Panc1 (cell line): ENCODE data around the gene RETREG1. TPM values are rescaled to one million over a fixed set of nuclear protein-coding genes. Genes with fewer than 3 reads are reported as not detected.

Source experiments
- ATAC-seq: fragments of 200-7000 bp; cut with Tn5 transposase; 2 replicates; pipeline ENCODE4 v1.9.1; 2020; ENCODE audit warnings: mild to moderate bottlenecking, moderate library complexity
- BruUV-seq: library from RNA; stranded (reverse); fragments of 400-500 nt; replicated peaks from 2 replicates; lab custom pipeline; 2021; lab: Mats Ljungman, UMichigan
- CTCF ChIA-PET: fragments of 300-600 bp; sonication (Branson Sonifier 250); formaldehyde crosslinking; loops from one replicate; lab custom pipeline; 2022; ENCODE audit warnings: antibody characterized with exemption; lab: Charles Lee
- POLR2A ChIA-PET: fragments of 300-600 bp; sonication (Branson Sonifier 250); formaldehyde crosslinking; loops from one replicate; lab custom pipeline; 2022; ENCODE audit warnings: antibody characterized with exemption; lab: Charles Lee
- DNase-seq: peaks from one replicate; pipeline ENCODE4 v3.0.0-alpha.2; 2010; ENCODE audit warnings: low read depth, low spot score
- H3K27ac ChIP-seq: 2 replicates; pipeline ENCODE4 v1.5.1; 2011; ENCODE audit warnings: mild to moderate bottlenecking, low read length, inconsistent platforms
- H3K27me3 ChIP-seq: fragments of 200-500 bp; sonication (Bioruptor generic); 2 replicates; pipeline ENCODE4 v1.6.0; 2014; ENCODE audit warnings: low read length, inconsistent platforms; ENCODE audit not compliant: control insufficient read depth, insufficient read depth
- H3K36me3 ChIP-seq: fragments of 200-500 bp; sonication (Bioruptor generic); 2 replicates; pipeline ENCODE4 v1.5.1; 2014; ENCODE audit warnings: inconsistent platforms, mild to moderate bottlenecking, low read length, moderate library complexity; ENCODE audit not compliant: control insufficient read depth, insufficient read depth
- H3K4me1 ChIP-seq: 2 replicates; pipeline ENCODE4 v1.5.1; 2011; ENCODE audit warnings: inconsistent platforms, mild to moderate bottlenecking, low read length, moderate library complexity; ENCODE audit not compliant: control insufficient read depth, insufficient read depth
- H3K4me3 ChIP-seq, 2 experiments: 2 replicates each; pipeline ENCODE4 v1.5.1; 2011 to 2012; ENCODE audit warnings: low read depth in 2 of 2, low read length in 2 of 2, mild to moderate bottlenecking in 2 of 2, inconsistent platforms in 1 of 2, moderate library complexity in 1 of 2
- H3K9me3 ChIP-seq: fragments of 200-500 bp; sonication (Bioruptor generic); 2 replicates; pipeline ENCODE4 v1.5.1; 2014; ENCODE audit warnings: low read depth, mild to moderate bottlenecking, inconsistent platforms, low read length, moderate library complexity; ENCODE audit not compliant: control insufficient read depth, insufficient read depth
- CTCF ChIP-seq: fragments of 450-650 bp; IDR thresholded peaks from 2 replicates; pipeline ENCODE4 v1.5.1; 2017; ENCODE audit warnings: mild to moderate bottlenecking
- REST ChIP-seq, 2 experiments: IDR thresholded peaks; 2 replicates each; pipeline ENCODE4 v1.6.1; 2011 to 2012; ENCODE audit warnings: low read depth in 2 of 2, control low read depth in 1 of 2, low read length in 1 of 2, mild to moderate bottlenecking in 1 of 2, moderate library complexity in 1 of 2; ENCODE audit not compliant: insufficient read depth in 1 of 2
- SIN3A ChIP-seq: IDR thresholded peaks from 2 replicates; pipeline ENCODE4 v1.6.1; 2012; ENCODE audit warnings: low read depth, mild to moderate bottlenecking, low read length, moderate library complexity, borderline replicate concordance; ENCODE audit not compliant: insufficient read depth
- TCF7L2 ChIP-seq: IDR thresholded peaks from 2 replicates; pipeline ENCODE4 v1.6.1; 2011; ENCODE audit warnings: mild to moderate bottlenecking, low read depth, low read length, inconsistent platforms
- in situ Hi-C: cut with HindIII; loops from 2 replicates; pipeline ENCODE4 v1.10.0; 2016; ENCODE audit warnings: low sequenced_read_pairs, low pct_unique_long_range_greater_than_20kb
- intact Hi-C: fragments of 100-400 bp; cut with micrococcal nuclease; formaldehyde crosslinking; loops from one replicate; pipeline ENCODE4 v1.10.0; 2022; ENCODE audit not compliant: unreplicated experiment
- total RNA-seq: library from RNA; stranded (reverse); gene quantifications from one replicate; pipeline ENCODE4 v1.2.1, GENCODE V29; 2021; ENCODE audit not compliant: unreplicated experiment

The RETREG1 gene
- total RNA-seq, 1 experiment from 2014 or later = 0.74 TPM

- intact Hi-C loops (no loop called here), in situ Hi-C loops (no loop called here)
- Histone ChIP-seq H3K9me3 (no peaks in the 10 kb centered on the region), H3K27ac (no peak overlapping the region), H3K36me3 (no peaks in the 10 kb centered on the region), H3K4me3 (no peak overlapping the region), H3K4me1 (no peaks in the 10 kb centered on the region), H3K27me3 (no peaks in the 10 kb centered on the region)
- POLR2A ChIA-PET = no interaction called here
- DNase-seq (no peak), ATAC-seq (no peak)
- no TSS peak for BruUV-seq
- TF ChIP-seq CTCF = no peak
- no peak for TF ChIP-seq TCF7L2
- CTCF ChIA-PET = no interaction called here
Observed at GRCh38 chr5:16554110-16554509, 62.7 kb downstream of the RETREG1 start.

- intact Hi-C loops = loop anchor here (1.0 kb wide), 1 partner anchor 64 kb away; no protein-coding TSS in a partner anchor
- TF ChIP-seq CTCF (peak; percentile 92), SIN3A (no peak), REST (IDR thresholded peaks at IDR 0.05; ENCODE audit: insufficient read depth in 1 of 2, low read depth in 2 of 2, low read length in 1 of 2) (no peak)
- no TSS peak for BruUV-seq
Observed at GRCh38 chr5:16552666-16553343, 64.0 kb downstream of the RETREG1 start.

More at GRCh38 chr5:16552666-16553343, 64.0 kb downstream of the RETREG1 start:
- H3K36me3 ChIP-seq = no peaks in the 10 kb centered on the region
- peak; percentile 91 for ATAC-seq
- H3K27me3 ChIP-seq = no peaks in the 10 kb centered on the region
- no peak for DNase-seq
- no peak overlapping the region for H3K4me3 ChIP-seq
- in situ Hi-C loops = no loop called here
- ChIA-PET CTCF (interaction anchor here (0.6 to 1.2 kb wide), 2 partner anchors 63 to 110 kb away, joined by 3 read pairs; no protein-coding TSS in a partner anchor), POLR2A (no interaction called here)
- no peak overlapping the region for H3K27ac ChIP-seq
- no peaks in the 10 kb centered on the region for H3K4me1 ChIP-seq
- no peaks in the 10 kb centered on the region for H3K9me3 ChIP-seq
